ENCODE measurements around the gene KCNE3. TPM values are rescaled to one million over a fixed set of nuclear protein-coding genes. Genes with fewer than 3 reads are reported as not detected.

Gene KCNE3
- total and polyA plus RNA-seq, 2 of the 4 experiments (the other 2 are of a cell fraction) = 0.05 to 0.18 TPM

DNA sequence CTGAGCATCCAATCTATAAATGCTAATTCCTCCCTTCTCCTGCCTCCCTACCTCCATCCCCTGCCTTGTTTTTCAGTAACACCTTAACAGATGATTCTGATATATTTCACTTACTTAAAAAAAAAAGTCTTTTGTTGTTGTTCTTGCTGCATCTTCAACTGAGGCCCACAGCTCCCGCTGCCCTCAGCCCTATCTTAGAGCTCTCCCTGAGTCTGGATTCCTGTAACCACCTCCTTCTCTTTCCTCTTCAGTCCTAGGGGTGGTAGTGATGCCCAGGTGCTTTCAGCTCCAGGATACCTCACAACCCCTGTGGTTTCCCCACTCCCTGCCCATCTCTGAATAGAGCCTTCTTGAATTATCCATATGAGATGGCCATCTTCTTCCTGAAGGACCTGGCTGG is 3.7 kb upstream of the KCNE3 start:
- no peak overlapping the region for H2BK120ac ChIP-seq (ENCODE audit: low read depth, low read length)
- no peak overlapping the region for H2AFZ ChIP-seq (replicated peaks; ENCODE audit: low read length, poor library complexity)
- H3K18ac ChIP-seq (ENCODE audit: low read depth, low read length) = no peak overlapping the region
- no peak overlapping the region for H3K4me3 ChIP-seq (ENCODE audit: insufficient read depth, low read depth, low read length)
- peaks cover 67% of the 10 kb centered on the region for H3K27me3 ChIP-seq (ENCODE audit: control insufficient read depth, insufficient read depth, low read length)
- H2BK20ac ChIP-seq (ENCODE audit: low read depth, low read length) = no peak overlapping the region
- TF ChIP-seq POLR2A (IDR thresholded peaks at IDR 0.05; ENCODE audit: low read depth, low read length) (no peak), MAFK (IDR thresholded peaks at IDR 0.05; ENCODE audit: low read depth, low read length) (no peak), CEBPB (IDR thresholded peaks at IDR 0.05; ENCODE audit: low read depth, low read length) (no peak), BHLHE40 (IDR thresholded peaks at IDR 0.05; ENCODE audit: low read depth, low read length) (no peak), RCOR1 (IDR thresholded peaks at IDR 0.05; ENCODE audit: insufficient replicate concordance, low read length) (no peak), SMC3 (IDR thresholded peaks at IDR 0.05; ENCODE audit: low read depth, low read length) (no peak), FOS (IDR thresholded peaks at IDR 0.05; ENCODE audit: low read depth, low read length) (no peak)
- TF ChIP-seq, protein P1, sequence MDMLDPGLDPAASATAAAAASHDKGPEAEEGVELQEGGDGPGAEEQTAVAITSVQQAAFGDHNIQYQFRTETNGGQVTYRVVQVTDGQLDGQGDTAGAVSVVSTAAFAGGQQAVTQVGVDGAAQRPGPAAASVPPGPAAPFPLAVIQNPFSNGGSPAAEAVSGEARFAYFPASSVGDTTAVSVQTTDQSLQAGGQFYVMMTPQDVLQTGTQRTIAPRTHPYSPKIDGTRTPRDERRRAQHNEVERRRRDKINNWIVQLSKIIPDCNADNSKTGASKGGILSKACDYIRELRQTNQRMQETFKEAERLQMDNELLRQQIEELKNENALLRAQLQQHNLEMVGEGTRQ (IDR thresholded peaks at IDR 0.05; ENCODE audit: low read depth, low read length) = no peak
- no peak overlapping the region for H3K4me2 ChIP-seq (ENCODE audit: low read depth, low read length)
- no peak overlapping the region for H3K4ac ChIP-seq (ENCODE audit: low read depth, low read length)
- H2BK15ac ChIP-seq (ENCODE audit: low read depth, low read length) = no peak overlapping the region
- no peak overlapping the region for H3K9ac ChIP-seq (ENCODE audit: low read depth, low read length)
- dilution Hi-C loops (cut with HindIII; ENCODE audit: low sequenced_read_pairs, unreplicated experiment) (no loop called here), in situ Hi-C loops (cut with MboI; ENCODE audit: low sequenced_read_pairs) (no loop called here), intact Hi-C loops (cut with micrococcal nuclease) (no loop called here)
- H4K8ac ChIP-seq (ENCODE audit: low read depth in 2 of 2, low read length in 2 of 2) = no peak overlapping the region
- H3K9me3 ChIP-seq (ENCODE audit: control insufficient read depth, insufficient read depth, low read length) = no peaks in the 10 kb centered on the region; the same call in 1 of the 2 replicates
- no peaks in the 10 kb centered on the region for H3K79me1 ChIP-seq (ENCODE audit: low read depth in 1 of 2, low read length in 2 of 2)
- no peaks in the 10 kb centered on the region for H3K36me3 ChIP-seq (ENCODE audit: control insufficient read depth, insufficient read depth, low read length)
- WGBS, 2 experiments (ENCODE audit: extremely low coverage in 2 of 2, insufficient read length in 1 of 2) = no CpG with 5 or more reads among the region's 1 CpG
- POLR2A ChIA-PET (ENCODE audit: unreplicated experiment) = no interaction called here
- H2AK5ac ChIP-seq (ENCODE audit: low read depth, low read length) = no peak overlapping the region
- H3K9me1 ChIP-seq (ENCODE audit: insufficient read depth, low read length) = no peaks in the 10 kb centered on the region
- DNase-seq (no peak), ATAC-seq (ENCODE audit: low read depth) (no peak)
- no peak overlapping the region for H2BK5ac ChIP-seq (ENCODE audit: low read depth, low read length, poor library complexity, severe bottlenecking)
- BruUV-seq (replicated peaks) = no TSS peak
- H2AK9ac ChIP-seq (replicated peaks; ENCODE audit: low read depth, low read length, poor library complexity) = no peak overlapping the region
- no peak overlapping the region for H4K91ac ChIP-seq (ENCODE audit: insufficient read depth, low read depth, low read length)
- H3K23ac ChIP-seq (ENCODE audit: low read depth, low read length) = no peak overlapping the region
- no peaks in the 10 kb centered on the region for H3K4me1 ChIP-seq (ENCODE audit: control insufficient read depth, insufficient read depth, low read length)
- H3K56ac ChIP-seq (ENCODE audit: extremely low read depth, insufficient read depth, low read length) = no peak overlapping the region
- CTCF ChIA-PET = interaction anchor here (0.7 kb wide), 1 partner anchor 515 kb away, joined by 6 read pairs; no protein-coding TSS in a partner anchor
- no peak overlapping the region for H3K14ac ChIP-seq (replicated peaks; ENCODE audit: low read depth, low read length)
- H4K20me1 ChIP-seq (ENCODE audit: insufficient read depth, low read length) = no peaks in the 10 kb centered on the region
- no peak overlapping the region for H4K5ac ChIP-seq (ENCODE audit: low read depth, low read length)
- no peak overlapping the region for H3K27ac ChIP-seq (ENCODE audit: insufficient read depth, low read length)
